T-helper 2 cell treated with Interferon-gamma antibody and Interleukin-4, amounts not matched to agents 100 ng/mL and 5 ng/mL, for 36 hours (primary cell): Measurements from ENCODE around the gene TNIK. TPM values are rescaled to one million over a fixed set of nuclear protein-coding genes. Genes with fewer than 3 reads are reported as not detected.

Experiments used
- intact Hi-C: fragments of 100-400 bp; cut with micrococcal nuclease; formaldehyde crosslinking; loops from one replicate; pipeline ENCODE4 v1.15.1; 2023
- total RNA-seq: library from RNA; stranded (reverse); gene quantifications from 2 replicates; pipeline ENCODE4 v1.2.3, GENCODE V29; 2022

TNIK gene
- total RNA-seq, 1 donor from 2014 or later = 73.1 TPM

- intact Hi-C loops = no loop called here
Observed at GRCh38 chr3:171116824-171117395, 343.3 kb downstream of the TNIK start.

- intact Hi-C loops = no loop called here
Observed at GRCh38 chr3:171116365-171116764, 343.8 kb downstream of the TNIK start.

- intact Hi-C loops = no loop called here
Observed at GRCh38 chr3:171115667-171116066, 344.5 kb downstream of the TNIK start.

GRCh38 chr3:171113716-171114115 is 346.5 kb downstream of the TNIK start:
- intact Hi-C loops = no loop called here

- intact Hi-C loops = no loop called here
Observed at GRCh38 chr3:171110715-171111114, 349.5 kb downstream of the TNIK start.

- intact Hi-C loops = no loop called here
Observed at GRCh38 chr3:171108066-171108465, 352.1 kb downstream of the TNIK start.

GRCh38 chr3:171103185-171103584 is 357.0 kb downstream of the TNIK start:
- intact Hi-C loops = no loop called here

GRCh38 chr3:171101982-171102641 is 358.1 kb downstream of the TNIK start:
- intact Hi-C loops = no loop called here

- intact Hi-C loops = no loop called here
Observed at GRCh38 chr3:171099911-171100310, 360.3 kb downstream of the TNIK start.

- intact Hi-C loops = no loop called here
Observed at GRCh38 chr3:171095063-171095462, 365.1 kb downstream of the TNIK start.

- intact Hi-C loops = no loop called here
Observed at GRCh38 chr3:171094411-171094810, 365.8 kb downstream of the TNIK start.

GRCh38 chr3:171093462-171093861 is 366.7 kb downstream of the TNIK start:
- intact Hi-C loops = no loop called here

- intact Hi-C loops = no loop called here
Observed at GRCh38 chr3:171092467-171092911, 367.7 kb downstream of the TNIK start.

- intact Hi-C loops = no loop called here
Observed at GRCh38 chr3:171090321-171090720, 369.9 kb downstream of the TNIK start.

GRCh38 chr3:171088964-171089754 is 371.0 kb downstream of the TNIK start:
- intact Hi-C loops = no loop called here

- intact Hi-C loops = no loop called here
Observed at GRCh38 chr3:171088496-171088895, 371.7 kb downstream of the TNIK start.

- intact Hi-C loops = no loop called here
Observed at GRCh38 chr3:171086914-171087313, 373.3 kb downstream of the TNIK start.

- intact Hi-C loops = no loop called here
Observed at GRCh38 chr3:171077261-171077660, 382.9 kb downstream of the TNIK start.

GRCh38 chr3:171072432-171072831 is 387.8 kb downstream of the TNIK start:
- intact Hi-C loops = no loop called here

- intact Hi-C loops = no loop called here
Observed at GRCh38 chr3:171068658-171069057, 391.5 kb downstream of the TNIK start.

- intact Hi-C loops = no loop called here
Observed at GRCh38 chr3:171066206-171066605, 394.0 kb downstream of the TNIK start.

- intact Hi-C loops = no loop called here
Observed at GRCh38 chr3:171065732-171066131, 394.5 kb downstream of the TNIK start.
